Neuronal stem cell (in vitro differentiated cells): ENCODE results near the gene BCHE.
A peak's percentile ranks its signal among the peaks of the same experiment; 100 is the strongest.

Experiments used
- DNase-seq: peaks from one replicate; pipeline ENCODE4 v3.0.0-alpha.2; 2013; ENCODE audit warnings: low spot score
- H2AFZ ChIP-seq: one replicate; pipeline ENCODE4 v1.6.1; 2013; ENCODE audit warnings: mild to moderate bottlenecking, low read length, inconsistent platforms
- H2AK5ac ChIP-seq: 2 replicates; pipeline ENCODE4 v1.6.1; 2013; ENCODE audit warnings: low read depth, mild to moderate bottlenecking, inconsistent platforms, low read length, moderate library complexity, mixed read lengths
- H2BK120ac ChIP-seq: 2 replicates; pipeline ENCODE4 v1.6.1; 2013; ENCODE audit warnings: low read depth, mild to moderate bottlenecking, inconsistent platforms, low read length, moderate library complexity, mixed read lengths
- H2BK12ac ChIP-seq: one replicate; pipeline ENCODE4 v1.6.1; 2013; ENCODE audit warnings: low read length, inconsistent platforms
- H2BK15ac ChIP-seq: 2 replicates; pipeline ENCODE4 v1.6.1; 2013; ENCODE audit warnings: mild to moderate bottlenecking, low read length, inconsistent platforms, mixed read lengths
- H2BK5ac ChIP-seq: one replicate; pipeline ENCODE4 v1.6.1; 2013; ENCODE audit warnings: inconsistent platforms, mild to moderate bottlenecking, low read length, moderate library complexity
- H3K14ac ChIP-seq: one replicate; pipeline ENCODE4 v1.6.1; 2013; ENCODE audit warnings: low read length, inconsistent platforms
- H3K18ac ChIP-seq: 2 replicates; pipeline ENCODE4 v1.6.1; 2013; ENCODE audit warnings: low read length, inconsistent platforms
- H3K23ac ChIP-seq: 2 replicates; pipeline ENCODE4 v1.6.1; 2013; ENCODE audit warnings: low read depth, mild to moderate bottlenecking, mixed read lengths, low read length, inconsistent platforms; ENCODE audit not compliant: poor library complexity
- H3K27ac ChIP-seq: replicated peaks from 3 replicates; pipeline ENCODE4 v1.5.1; 2013; ENCODE audit warnings: low read length, inconsistent platforms
- H3K27me3 ChIP-seq, 3 experiments: 2 replicates each; pipeline ENCODE4 v1.6.1; 2013; ENCODE audit warnings: low read length in 3 of 3, mild to moderate bottlenecking in 2 of 3, inconsistent platforms in 1 of 3, low read depth in 1 of 3, mixed read lengths in 1 of 3, moderate library complexity in 1 of 3; ENCODE audit not compliant: control insufficient read depth in 3 of 3, insufficient read depth in 3 of 3
- H3K36me3 ChIP-seq, 2 donors: replicated peaks in 1 of 2; 2 replicates each; pipeline ENCODE4 v1.6.1; 2013; ENCODE audit warnings: low read length in 2 of 2; ENCODE audit not compliant: control insufficient read depth in 2 of 2, insufficient read depth in 2 of 2
- H3K4ac ChIP-seq: 2 replicates; pipeline ENCODE4 v1.6.1; 2013; ENCODE audit warnings: inconsistent platforms, mild to moderate bottlenecking, low read length, moderate library complexity
- H3K4me1 ChIP-seq, 2 donors: 1 replicate in 1 of 2; 2 replicates in 1 of 2; pipeline ENCODE4 v1.6.1; 2013; ENCODE audit warnings: low read length in 2 of 2, low read depth in 1 of 2; ENCODE audit not compliant: control insufficient read depth in 2 of 2, insufficient read depth in 1 of 2
- H3K4me2 ChIP-seq: one replicate; pipeline ENCODE4 v1.6.1; 2013; ENCODE audit warnings: mild to moderate bottlenecking, low read length, inconsistent platforms; ENCODE audit not compliant: insufficient read depth, poor library complexity, severe bottlenecking
- H3K4me3 ChIP-seq, 2 donors: 2 replicates each; pipeline ENCODE4 v1.5.1; 2013; ENCODE audit warnings: low read length in 2 of 2, mild to moderate bottlenecking in 2 of 2, inconsistent platforms in 1 of 2, moderate library complexity in 1 of 2
- H3K79me1 ChIP-seq: one replicate; pipeline ENCODE4 v1.6.1; 2013; ENCODE audit warnings: low read depth, mild to moderate bottlenecking, inconsistent platforms, low read length, moderate library complexity
- H3K9ac ChIP-seq: one replicate; pipeline ENCODE4 v1.6.1; 2013; ENCODE audit warnings: mild to moderate bottlenecking, low read depth, low read length, inconsistent platforms; ENCODE audit not compliant: poor library complexity
- H3K9me3 ChIP-seq, 2 donors: replicated peaks in 1 of 2; 2 replicates each; pipeline versions ENCODE3 to v1.6.1; 2013; ENCODE audit warnings: low read length in 2 of 2, mild to moderate bottlenecking in 2 of 2, inconsistent platforms in 1 of 2, low read depth in 1 of 2, mixed read lengths in 1 of 2, moderate library complexity in 1 of 2; ENCODE audit not compliant: control insufficient read depth in 2 of 2, insufficient read depth in 1 of 2
- H4K8ac ChIP-seq: one replicate; pipeline ENCODE4 v1.6.1; 2013; ENCODE audit warnings: low read depth, mild to moderate bottlenecking, inconsistent platforms, low read length, moderate library complexity
- H4K91ac ChIP-seq: one replicate; pipeline ENCODE4 v1.6.1; 2013; ENCODE audit warnings: low read length, low read depth, mild to moderate bottlenecking, inconsistent platforms; ENCODE audit not compliant: poor library complexity
- WGBS, 2 donors: extraction: QIAGEN DNeasy Blood & Tissue Kit; methylation state at CpG; one replicate each; pipeline ENCODE4 v1.1.7; 2013; ENCODE audit warnings: missing lambda C conversion rate in 2 of 2, mixed read lengths in 1 of 2; ENCODE audit not compliant: insufficient read length in 2 of 2, insufficient replicate concordance in 1 of 2; ENCODE audit errors: extremely low coverage in 2 of 2; 5-methylcytosine and 5-hydroxymethylcytosine counted together

BCHE gene

DNA sequence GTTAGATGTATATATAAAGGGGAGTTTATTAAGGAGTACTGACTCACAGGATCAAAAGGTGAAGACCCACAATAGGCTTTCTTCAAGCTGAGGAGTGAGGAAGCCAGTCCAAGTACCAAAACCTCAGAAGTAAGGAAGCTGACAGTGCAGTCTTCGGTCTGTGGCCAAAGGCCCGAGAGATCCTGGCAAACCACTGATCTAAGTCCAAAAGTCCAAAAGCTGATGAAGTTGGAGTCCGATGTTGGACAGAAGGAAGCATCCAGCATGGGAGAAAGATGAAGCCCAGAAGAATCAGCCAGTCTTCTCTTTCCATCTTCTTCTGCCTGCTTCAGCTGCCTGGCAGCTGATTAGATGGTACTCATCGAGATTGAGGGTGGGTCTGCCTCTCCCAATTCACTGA lies 107.5 kb downstream of the BCHE start:
- no peak overlapping the region for H3K27ac ChIP-seq
- H3K36me3 ChIP-seq: no peaks in the 10 kb centered on the region
- no peak overlapping the region for H2BK120ac ChIP-seq
- H2BK15ac ChIP-seq: no peak overlapping the region
- H3K23ac ChIP-seq: no peak overlapping the region
- H3K4me3 ChIP-seq: no peak overlapping the region
- H3K79me1 ChIP-seq: no peaks in the 10 kb centered on the region
- H2BK12ac ChIP-seq: no peak overlapping the region
- H3K4ac ChIP-seq: no peak overlapping the region
- H2AK5ac ChIP-seq: no peak overlapping the region
- DNase-seq: no peak
- no peak overlapping the region for H3K14ac ChIP-seq
- H3K4me2 ChIP-seq: no peak overlapping the region
- no CpG with 5 or more reads among the region's 4 CpGs for WGBS, 2 donors
- H2BK5ac ChIP-seq: no peak overlapping the region
- H3K9ac ChIP-seq: no peak overlapping the region
- no peak overlapping the region for H4K8ac ChIP-seq
- H3K27me3 ChIP-seq: no peaks in the 10 kb centered on the region
- H3K9me3 ChIP-seq: no peaks in the 10 kb centered on the region
- peak overlapping the region; percentile 49 for H2AFZ ChIP-seq
- no peak overlapping the region for H4K91ac ChIP-seq
- no peak overlapping the region for H3K18ac ChIP-seq
- no peaks in the 10 kb centered on the region for H3K4me1 ChIP-seq

DNA sequence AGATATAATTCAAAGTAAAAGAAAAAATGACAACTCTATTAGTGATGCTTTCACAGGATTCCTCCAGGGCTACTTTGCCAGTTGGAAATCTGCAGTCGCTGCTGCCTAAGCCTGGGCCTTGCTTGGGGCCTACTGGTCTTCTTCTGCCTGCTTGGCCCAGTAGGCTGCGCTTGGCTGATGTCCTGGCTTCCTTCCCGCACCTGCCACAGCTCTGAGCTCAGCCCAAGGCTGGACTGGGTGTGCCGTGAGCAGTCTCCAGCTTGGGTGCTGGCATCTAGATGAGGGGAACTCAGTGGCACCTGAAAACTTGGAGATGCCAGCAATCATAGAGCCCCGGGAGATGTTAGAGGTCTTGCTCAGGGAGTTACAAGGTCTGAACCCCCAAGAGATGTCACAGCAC lies 108.3 kb downstream of the BCHE start:
- Histone ChIP-seq H3K27me3 (no peaks in the 10 kb centered on the region), H2AFZ (peak overlapping the region; percentile 56), H2BK120ac (no peak overlapping the region), H2BK15ac (no peak overlapping the region), H4K8ac (no peak overlapping the region), H3K4me3 (no peak overlapping the region), H3K27ac (no peak overlapping the region), H3K23ac (no peak overlapping the region), H2BK5ac (no peak overlapping the region), H3K14ac (no peak overlapping the region), H2BK12ac (no peak overlapping the region), H3K18ac (no peak overlapping the region), H3K4ac (no peak overlapping the region), H3K4me1 (no peaks in the 10 kb centered on the region), H3K4me2 (no peak overlapping the region), H4K91ac (no peak overlapping the region), H3K79me1 (no peaks in the 10 kb centered on the region), H3K9ac (no peak overlapping the region), H3K36me3 (no peaks in the 10 kb centered on the region), H3K9me3 (no peaks in the 10 kb centered on the region), H2AK5ac (no peak overlapping the region)
- DNase-seq: no peak
- WGBS, 2 donors: no CpG with 5 or more reads among the region's 5 CpGs

DNA sequence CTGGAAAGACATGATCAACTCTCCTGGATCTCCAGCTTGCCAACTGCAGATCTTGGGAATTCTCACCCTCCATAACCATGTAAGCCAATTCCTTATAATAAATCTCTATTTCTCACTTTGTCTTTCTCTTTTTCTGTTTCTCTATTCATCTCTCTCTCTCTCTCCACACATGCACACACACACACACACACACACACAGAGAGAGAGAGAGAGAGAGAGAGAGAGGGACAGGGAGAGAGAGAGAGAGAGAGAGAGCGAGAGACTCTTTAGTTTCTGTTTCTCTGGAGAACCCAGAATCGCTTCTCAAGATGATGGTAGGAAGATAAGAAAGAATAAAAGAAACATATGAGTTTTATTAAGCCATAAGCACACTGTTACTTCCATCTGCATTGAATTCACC lies 111.9 kb downstream of the BCHE start:
- H4K8ac ChIP-seq: no peak overlapping the region
- no peak overlapping the region for H2BK12ac ChIP-seq
- H3K27ac ChIP-seq: no peak overlapping the region
- H3K14ac ChIP-seq: no peak overlapping the region
- H3K18ac ChIP-seq: no peak overlapping the region
- no peak overlapping the region for H2BK5ac ChIP-seq
- no peak overlapping the region for H2BK15ac ChIP-seq
- no peaks in the 10 kb centered on the region for H3K27me3 ChIP-seq
- H3K9me3 ChIP-seq: peaks cover 0 to 4% of the 10 kb centered on the region in 2 donors
- no peak overlapping the region for H4K91ac ChIP-seq
- peaks cover 2% of the 10 kb centered on the region for H3K79me1 ChIP-seq
- H3K36me3 ChIP-seq: no peaks in the 10 kb centered on the region
- H3K23ac ChIP-seq: no peak overlapping the region
- H3K4me1 ChIP-seq: no peaks in the 10 kb centered on the region
- H2BK120ac ChIP-seq: no peak overlapping the region
- no peak for DNase-seq
- H3K9ac ChIP-seq: no peak overlapping the region
- H2AK5ac ChIP-seq: no peak overlapping the region
- WGBS, 2 donors: no CpG with 5 or more reads among the region's 2 CpGs
- H3K4ac ChIP-seq: no peak overlapping the region
- H3K4me3 ChIP-seq: no peak overlapping the region
- H2AFZ ChIP-seq: no peak overlapping the region
- no peak overlapping the region for H3K4me2 ChIP-seq
